Liver (tissue), 9 donors: Measurements from ENCODE around the gene VEGFA. TPM values are rescaled to one million over a fixed set of nuclear protein-coding genes. Genes with fewer than 3 reads are reported as not detected.

Source experiments
- DNase-seq: peaks from one replicate; pipeline ENCODE4 v3.0.0-alpha.2; 2017; ENCODE audit warnings: low spot score
- H3K27ac ChIP-seq, 2 donors: one replicate each; pipeline ENCODE4 v1.7.0; 2013; ENCODE audit warnings: inconsistent platforms in 2 of 2, low read length in 2 of 2, control low read depth in 1 of 2, low read depth in 1 of 2, mild to moderate bottlenecking in 1 of 2
- H3K27me3 ChIP-seq, 4 donors: one replicate each; pipeline versions ENCODE4 v1.6.1 to v1.7.0; 2013; ENCODE audit warnings: low read length in 3 of 4, inconsistent platforms in 1 of 4, mild to moderate bottlenecking in 1 of 4, moderate library complexity in 1 of 4; ENCODE audit not compliant: control insufficient read depth in 4 of 4, insufficient read depth in 4 of 4
- H3K36me3 ChIP-seq, 4 donors: one replicate each; pipeline versions ENCODE4 v1.6.1 to v1.7.0; 2013; ENCODE audit warnings: low read length in 3 of 4, mild to moderate bottlenecking in 3 of 4, low read depth in 1 of 4, moderate library complexity in 1 of 4; ENCODE audit not compliant: control insufficient read depth in 4 of 4, insufficient read depth in 3 of 4
- H3K4me1 ChIP-seq, 4 donors: one replicate each; pipeline versions ENCODE4 v1.6.1 to v1.7.0; 2013; ENCODE audit warnings: low read length in 3 of 4, mild to moderate bottlenecking in 3 of 4, moderate library complexity in 1 of 4; ENCODE audit not compliant: control insufficient read depth in 4 of 4, insufficient read depth in 4 of 4
- H3K4me3 ChIP-seq, 3 donors: one replicate each; pipeline versions ENCODE4 v1.6.1 to v1.7.0; 2013; ENCODE audit warnings: low read length in 3 of 3, control low read depth in 1 of 3, low read depth in 1 of 3, mild to moderate bottlenecking in 1 of 3
- H3K9ac ChIP-seq, 2 donors: one replicate each; pipeline ENCODE4 v1.7.0; 2013; ENCODE audit warnings: low read length in 2 of 2, mild to moderate bottlenecking in 2 of 2, moderate library complexity in 2 of 2, control low read depth in 1 of 2, low read depth in 1 of 2
- H3K9me3 ChIP-seq, 4 donors: one replicate each; pipeline versions ENCODE4 v1.6.1 to v1.7.0; 2013; ENCODE audit warnings: low read length in 3 of 4; ENCODE audit not compliant: control insufficient read depth in 4 of 4
- FOXA1 ChIP-seq: IDR thresholded peaks from 2 replicates; pipeline ENCODE4 v1.6.1; 2016; ENCODE audit warnings: antibody characterized with exemption
- FOXA2 ChIP-seq: IDR thresholded peaks from 2 replicates; pipeline ENCODE4 v1.6.1; 2016; ENCODE audit warnings: antibody characterized with exemption
- GABPA ChIP-seq, 2 donors: IDR thresholded peaks in 1 of 2; conservative IDR thresholded peaks in 1 of 2; 2 replicates each; pipeline ENCODE4 v1.6.1; 2016; ENCODE audit warnings: antibody characterized with exemption in 2 of 2, mild to moderate bottlenecking in 1 of 2, moderate library complexity in 1 of 2
- HNF4G ChIP-seq: IDR thresholded peaks from 2 replicates; pipeline ENCODE4 v1.6.1; 2016; ENCODE audit warnings: antibody characterized with exemption
- JUND ChIP-seq, 2 donors: IDR thresholded peaks; 2 replicates each; pipeline ENCODE4 v1.6.1; 2016; ENCODE audit warnings: antibody characterized with exemption in 2 of 2
- RAD21 ChIP-seq, 2 donors: IDR thresholded peaks; 2 replicates each; pipeline ENCODE4 v1.6.1; 2016; ENCODE audit warnings: antibody characterized with exemption in 2 of 2, mild to moderate bottlenecking in 2 of 2
- RXRA ChIP-seq, 2 donors: IDR thresholded peaks; 2 replicates each; pipeline ENCODE4 v1.6.1; 2017 to 2018; ENCODE audit warnings: antibody characterized with exemption in 2 of 2, mild to moderate bottlenecking in 1 of 2
- SP1 ChIP-seq: IDR thresholded peaks from 2 replicates; pipeline ENCODE4 v1.6.1; 2018; ENCODE audit warnings: antibody characterized with exemption, mild to moderate bottlenecking
- TAF1 ChIP-seq: conservative IDR thresholded peaks from 2 replicates; pipeline ENCODE4 v1.6.1; 2016; ENCODE audit warnings: antibody characterized with exemption, mild to moderate bottlenecking
- YY1 ChIP-seq: IDR thresholded peaks from 2 replicates; pipeline ENCODE4 v1.6.1; 2016; ENCODE audit warnings: antibody characterized with exemption, mild to moderate bottlenecking
- ZBTB33 ChIP-seq: IDR thresholded peaks from 2 replicates; pipeline ENCODE4 v1.6.1; 2016; ENCODE audit warnings: antibody characterized with exemption
- WGBS: extraction: QIAGEN DNeasy Blood & Tissue Kit; methylation state at CpG from one replicate; pipeline ENCODE4 v1.1.7; 2013; 5-methylcytosine and 5-hydroxymethylcytosine counted together
- polyA plus RNA-seq, 2 donors: library from polyadenylated mRNA; stranded (reverse) in 1 of 2; unstranded in 1 of 2; fragments of 200-250 nt in 1 of 2; fragments of >200 nt in 1 of 2; fragmentation: Nextera tagmentation in 1 of 2; extraction: Ambion mirVana in 1 of 2; gene quantifications; one replicate each; pipeline versions ENCODE4 v1.2.1 to v1.2.3, GENCODE V29; 2013 to 2015
- total RNA-seq, 2 donors: library from RNA; depleted of rRNA; stranded (reverse); fragments of >200 nt; gene quantifications; one replicate each; pipeline ENCODE4 v1.2.3, GENCODE V29; 2014
- TF ChIP-seq, protein P1 (sequence below): IDR thresholded peaks from 2 replicates; pipeline ENCODE4 v1.6.1; 2016; ENCODE audit warnings: antibody characterized with exemption
- TF ChIP-seq, protein P2 (sequence below): fragments of 150-350 bp; IDR thresholded peaks from 2 replicates; pipeline ENCODE4 v1.5.1; 2017; ENCODE audit warnings: improper control_type of control experiment, low read depth, low read length; ENCODE audit not compliant: missing input control
- TF ChIP-seq, protein P3 (sequence below): IDR thresholded peaks from 2 replicates; pipeline ENCODE4 v1.6.1; 2016; ENCODE audit warnings: antibody characterized with exemption, mild to moderate bottlenecking
- TF ChIP-seq, protein P4 (sequence below): IDR thresholded peaks from 2 replicates; pipeline ENCODE4 v1.6.1; 2016; ENCODE audit warnings: antibody characterized with exemption
- donor health status: healthy.
- donor health status: healthy.
- donor health status: healthy.
- donor health status: healthy.
- donor health status: healthy.

Gene VEGFA
- total and polyA plus RNA-seq, 4 donors = 14.7 to 160 (median 65.2) TPM

GRCh38 chr6:43758617-43759050 is 11.4 kb upstream of the VEGFA start:
- H3K9me3 ChIP-seq = no peaks in the 10 kb centered on the region
- H3K9ac ChIP-seq = no peak overlapping the region
- no peak overlapping the region for H3K4me3 ChIP-seq
- H3K27me3 ChIP-seq = no peaks in the 10 kb centered on the region
- H3K36me3 ChIP-seq = no peaks in the 10 kb centered on the region
- DNase-seq = no peak
- no peak overlapping the region for H3K27ac ChIP-seq
- 61% methylated on average over 9 of the region's 9 CpGs for WGBS
- no peaks in the 10 kb centered on the region for H3K4me1 ChIP-seq
- peak; percentile 54 to 74 for TF ChIP-seq RAD21 (IDR thresholded peaks at IDR 0.05)
- TF ChIP-seq, protein P1, sequence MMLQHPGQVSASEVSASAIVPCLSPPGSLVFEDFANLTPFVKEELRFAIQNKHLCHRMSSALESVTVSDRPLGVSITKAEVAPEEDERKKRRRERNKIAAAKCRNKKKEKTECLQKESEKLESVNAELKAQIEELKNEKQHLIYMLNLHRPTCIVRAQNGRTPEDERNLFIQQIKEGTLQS = no peak
- TF ChIP-seq, protein P2, sequence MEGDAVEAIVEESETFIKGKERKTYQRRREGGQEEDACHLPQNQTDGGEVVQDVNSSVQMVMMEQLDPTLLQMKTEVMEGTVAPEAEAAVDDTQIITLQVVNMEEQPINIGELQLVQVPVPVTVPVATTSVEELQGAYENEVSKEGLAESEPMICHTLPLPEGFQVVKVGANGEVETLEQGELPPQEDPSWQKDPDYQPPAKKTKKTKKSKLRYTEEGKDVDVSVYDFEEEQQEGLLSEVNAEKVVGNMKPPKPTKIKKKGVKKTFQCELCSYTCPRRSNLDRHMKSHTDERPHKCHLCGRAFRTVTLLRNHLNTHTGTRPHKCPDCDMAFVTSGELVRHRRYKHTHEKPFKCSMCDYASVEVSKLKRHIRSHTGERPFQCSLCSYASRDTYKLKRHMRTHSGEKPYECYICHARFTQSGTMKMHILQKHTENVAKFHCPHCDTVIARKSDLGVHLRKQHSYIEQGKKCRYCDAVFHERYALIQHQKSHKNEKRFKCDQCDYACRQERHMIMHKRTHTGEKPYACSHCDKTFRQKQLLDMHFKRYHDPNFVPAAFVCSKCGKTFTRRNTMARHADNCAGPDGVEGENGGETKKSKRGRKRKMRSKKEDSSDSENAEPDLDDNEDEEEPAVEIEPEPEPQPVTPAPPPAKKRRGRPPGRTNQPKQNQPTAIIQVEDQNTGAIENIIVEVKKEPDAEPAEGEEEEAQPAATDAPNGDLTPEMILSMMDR = peak; percentile 38

DNA sequence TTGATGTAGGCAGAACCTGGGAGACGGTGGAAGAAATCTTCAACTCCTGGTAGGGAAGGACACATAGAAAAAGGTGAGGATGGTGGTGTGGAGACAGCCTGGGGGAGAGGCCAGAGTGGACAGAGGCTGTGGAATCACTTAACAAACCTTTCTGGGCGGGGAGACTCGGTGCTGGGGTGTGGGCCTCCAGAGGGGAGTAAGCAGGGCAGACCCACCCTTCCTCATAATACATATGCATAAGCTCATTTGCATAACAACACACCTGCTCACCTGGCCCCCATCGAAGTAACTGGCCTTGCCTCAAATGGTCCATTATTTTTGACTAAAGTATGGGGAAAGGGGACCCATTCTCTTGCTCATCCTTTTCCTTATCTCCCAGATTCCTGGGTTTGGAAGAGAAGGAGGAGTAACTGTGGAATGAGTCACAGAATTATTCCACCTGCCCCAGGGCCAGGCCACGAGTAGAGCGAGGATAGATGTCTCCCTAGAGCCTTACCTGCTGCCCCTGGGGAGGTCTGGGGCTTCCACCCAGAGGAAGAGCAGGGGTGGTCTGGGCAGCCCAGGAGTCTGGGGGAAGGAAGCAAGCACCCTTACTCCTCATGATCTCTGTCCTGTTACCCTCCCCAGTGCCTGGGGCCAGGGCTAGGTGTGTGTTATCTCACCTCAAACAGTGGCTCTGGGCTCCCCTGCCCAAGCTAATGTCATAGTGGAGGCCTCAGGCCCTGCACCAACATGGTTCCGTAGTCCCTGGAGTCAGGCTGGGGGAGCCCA is 10.7 kb upstream of the VEGFA start:
- H3K27me3 ChIP-seq = no peaks in the 10 kb centered on the region
- H3K27ac ChIP-seq = no peak overlapping the region

More for the DNA sequence above, 10.7 kb upstream of the VEGFA start:
- no peak for DNase-seq
- Histone ChIP-seq H3K9ac (no peak overlapping the region), H3K36me3 (no peaks in the 10 kb centered on the region), H3K4me3 (no peak overlapping the region), H3K9me3 (no peaks in the 10 kb centered on the region), H3K4me1 (no peaks in the 10 kb centered on the region)
- no peak for TF ChIP-seq FOXA2
- TF ChIP-seq, protein P3, sequence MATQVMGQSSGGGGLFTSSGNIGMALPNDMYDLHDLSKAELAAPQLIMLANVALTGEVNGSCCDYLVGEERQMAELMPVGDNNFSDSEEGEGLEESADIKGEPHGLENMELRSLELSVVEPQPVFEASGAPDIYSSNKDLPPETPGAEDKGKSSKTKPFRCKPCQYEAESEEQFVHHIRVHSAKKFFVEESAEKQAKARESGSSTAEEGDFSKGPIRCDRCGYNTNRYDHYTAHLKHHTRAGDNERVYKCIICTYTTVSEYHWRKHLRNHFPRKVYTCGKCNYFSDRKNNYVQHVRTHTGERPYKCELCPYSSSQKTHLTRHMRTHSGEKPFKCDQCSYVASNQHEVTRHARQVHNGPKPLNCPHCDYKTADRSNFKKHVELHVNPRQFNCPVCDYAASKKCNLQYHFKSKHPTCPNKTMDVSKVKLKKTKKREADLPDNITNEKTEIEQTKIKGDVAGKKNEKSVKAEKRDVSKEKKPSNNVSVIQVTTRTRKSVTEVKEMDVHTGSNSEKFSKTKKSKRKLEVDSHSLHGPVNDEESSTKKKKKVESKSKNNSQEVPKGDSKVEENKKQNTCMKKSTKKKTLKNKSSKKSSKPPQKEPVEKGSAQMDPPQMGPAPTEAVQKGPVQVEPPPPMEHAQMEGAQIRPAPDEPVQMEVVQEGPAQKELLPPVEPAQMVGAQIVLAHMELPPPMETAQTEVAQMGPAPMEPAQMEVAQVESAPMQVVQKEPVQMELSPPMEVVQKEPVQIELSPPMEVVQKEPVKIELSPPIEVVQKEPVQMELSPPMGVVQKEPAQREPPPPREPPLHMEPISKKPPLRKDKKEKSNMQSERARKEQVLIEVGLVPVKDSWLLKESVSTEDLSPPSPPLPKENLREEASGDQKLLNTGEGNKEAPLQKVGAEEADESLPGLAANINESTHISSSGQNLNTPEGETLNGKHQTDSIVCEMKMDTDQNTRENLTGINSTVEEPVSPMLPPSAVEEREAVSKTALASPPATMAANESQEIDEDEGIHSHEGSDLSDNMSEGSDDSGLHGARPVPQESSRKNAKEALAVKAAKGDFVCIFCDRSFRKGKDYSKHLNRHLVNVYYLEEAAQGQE = no peak
- no peak for TF ChIP-seq SP1
- TF ChIP-seq ZBTB33 = no peak
- no peak for TF ChIP-seq JUND (IDR thresholded peaks at IDR 0.05)
- TF ChIP-seq, protein P2 = no peak
- TF ChIP-seq YY1 = no peak
- no peak for TF ChIP-seq RXRA (IDR thresholded peaks at IDR 0.05)
- TF ChIP-seq FOXA1 = no peak
- no peak for TF ChIP-seq TAF1
- TF ChIP-seq GABPA (IDR thresholded peaks at IDR 0.05 in 1 of 2, conservative IDR thresholded peaks at IDR 0.05 in 1 of 2) = no peak
- TF ChIP-seq, protein P4, sequence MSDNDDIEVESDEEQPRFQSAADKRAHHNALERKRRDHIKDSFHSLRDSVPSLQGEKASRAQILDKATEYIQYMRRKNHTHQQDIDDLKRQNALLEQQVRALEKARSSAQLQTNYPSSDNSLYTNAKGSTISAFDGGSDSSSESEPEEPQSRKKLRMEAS = no peak
- no peak for TF ChIP-seq RAD21 (IDR thresholded peaks at IDR 0.05)
- TF ChIP-seq HNF4G = no peak
- WGBS = 83% methylated on average over 7 of the region's 7 CpGs
